GM18861 (cell line): ENCODE measurements around the gene TANC2.

Experiments
- ATAC-seq: cut with Tn5 transposase; IDR thresholded peaks from one replicate; pipeline ENCODE4 v1.9.1; 2021; ENCODE audit not compliant: unreplicated experiment

The TANC2 gene

GRCh38 chr17:62999736-63000135 lies 33.7 kb downstream of the TANC2 start:
- no peak for ATAC-seq

GRCh38 chr17:63001689-63002394 lies 35.8 kb downstream of the TANC2 start:
- ATAC-seq = no peak

- ATAC-seq = no peak
These were observed 36.6 kb downstream of the TANC2 start for GRCh38 chr17:63002625-63003024.

GRCh38 chr17:63015824-63016223 lies 49.8 kb downstream of the TANC2 start:
- ATAC-seq = no peak
